Heart left ventricle (tissue), 13 donors: Measurements from ENCODE around the gene TMEM232.

ENCODE experiments used
- POLR2A ChIP-seq, 2 donors: fragments of 450-650 bp; IDR thresholded peaks; one replicate each; pipeline ENCODE4 v1.6.1; 2017; ENCODE audit warnings: antibody characterized with exemption in 2 of 2, mild to moderate bottlenecking in 2 of 2, moderate library complexity in 2 of 2
- TF ChIP-seq, protein P1 (sequence below), 12 donors: fragments of 200-600 bp; sonication (generic) in 4 of 12; IDR thresholded peaks; one replicate each; pipeline versions ENCODE4 v1.5.0 to v1.8.0; 2018 to 2022; ENCODE audit warnings: antibody characterized with exemption in 12 of 12, mild to moderate bottlenecking in 5 of 12
- donor health status: ischemic (EF 13 %, LVEDD 7.1; RV severe dilation, severe dysfunction).
- donor health status: DM: no; HTN: yes; CAD: no.
- donor health status: DM: no; HTN: no; CAD: no.
- donor health status: ischemic (EF 25% LVEDD 6.9; RV normal size, moderate dysfunction).
- donor health status: ischemic (EF 25% LVEDD 5.7; RV mildly dilated, moderate dysfunction).
- donor health status: ischemic (EF 35%, LVEDD 5.7; RV mildly dilated, moderate dysfunction).
- donor health status: nonischemic (EF 11% LVEDD 7.7; RV severe dilation, severe dysfunction).
- donor health status: DM: yes; HTN: yes; CAD: no.
- donor health status: PGD.
- donor health status: ischemic (EF 29% LVEDD 5.4; RV normal size, mild dysfunction).
- donor health status: nonischemic (EF 23%, LVEDD 6.1; RV moderate dilation, normal function).

DNA sequence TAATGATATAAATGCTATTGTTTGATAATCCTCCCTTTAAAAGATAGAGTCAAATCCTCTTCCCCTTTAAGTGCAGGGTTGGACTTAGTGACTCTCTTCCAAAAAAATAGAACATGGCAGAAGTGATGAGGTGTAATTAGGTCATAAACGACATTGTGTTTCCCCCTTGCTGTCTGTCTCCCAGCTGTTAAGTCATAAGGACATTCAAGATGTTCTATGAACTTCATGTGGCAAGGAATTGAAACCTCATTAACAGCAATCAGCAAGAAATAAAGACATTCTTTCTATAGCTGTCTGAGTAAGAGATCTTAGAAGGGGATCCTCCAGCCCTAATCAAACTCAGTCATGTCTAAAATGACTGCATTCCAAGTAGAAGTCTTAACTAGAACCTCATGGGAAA, 9.1 kb upstream of the TMEM232 start:
- TF ChIP-seq, protein P1, sequence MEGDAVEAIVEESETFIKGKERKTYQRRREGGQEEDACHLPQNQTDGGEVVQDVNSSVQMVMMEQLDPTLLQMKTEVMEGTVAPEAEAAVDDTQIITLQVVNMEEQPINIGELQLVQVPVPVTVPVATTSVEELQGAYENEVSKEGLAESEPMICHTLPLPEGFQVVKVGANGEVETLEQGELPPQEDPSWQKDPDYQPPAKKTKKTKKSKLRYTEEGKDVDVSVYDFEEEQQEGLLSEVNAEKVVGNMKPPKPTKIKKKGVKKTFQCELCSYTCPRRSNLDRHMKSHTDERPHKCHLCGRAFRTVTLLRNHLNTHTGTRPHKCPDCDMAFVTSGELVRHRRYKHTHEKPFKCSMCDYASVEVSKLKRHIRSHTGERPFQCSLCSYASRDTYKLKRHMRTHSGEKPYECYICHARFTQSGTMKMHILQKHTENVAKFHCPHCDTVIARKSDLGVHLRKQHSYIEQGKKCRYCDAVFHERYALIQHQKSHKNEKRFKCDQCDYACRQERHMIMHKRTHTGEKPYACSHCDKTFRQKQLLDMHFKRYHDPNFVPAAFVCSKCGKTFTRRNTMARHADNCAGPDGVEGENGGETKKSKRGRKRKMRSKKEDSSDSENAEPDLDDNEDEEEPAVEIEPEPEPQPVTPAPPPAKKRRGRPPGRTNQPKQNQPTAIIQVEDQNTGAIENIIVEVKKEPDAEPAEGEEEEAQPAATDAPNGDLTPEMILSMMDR (IDR thresholded peaks at IDR 0.05), result no peak
- TF ChIP-seq POLR2A (IDR thresholded peaks at IDR 0.05), result no peak
